ENCODE measurements around the gene LBX1. TPM values are rescaled to one million over a fixed set of nuclear protein-coding genes. Genes with fewer than 3 reads are reported as not detected.

Gene LBX1
- total RNA-seq, 1 donor from 2014 or later, result 0.24 TPM

DNA sequence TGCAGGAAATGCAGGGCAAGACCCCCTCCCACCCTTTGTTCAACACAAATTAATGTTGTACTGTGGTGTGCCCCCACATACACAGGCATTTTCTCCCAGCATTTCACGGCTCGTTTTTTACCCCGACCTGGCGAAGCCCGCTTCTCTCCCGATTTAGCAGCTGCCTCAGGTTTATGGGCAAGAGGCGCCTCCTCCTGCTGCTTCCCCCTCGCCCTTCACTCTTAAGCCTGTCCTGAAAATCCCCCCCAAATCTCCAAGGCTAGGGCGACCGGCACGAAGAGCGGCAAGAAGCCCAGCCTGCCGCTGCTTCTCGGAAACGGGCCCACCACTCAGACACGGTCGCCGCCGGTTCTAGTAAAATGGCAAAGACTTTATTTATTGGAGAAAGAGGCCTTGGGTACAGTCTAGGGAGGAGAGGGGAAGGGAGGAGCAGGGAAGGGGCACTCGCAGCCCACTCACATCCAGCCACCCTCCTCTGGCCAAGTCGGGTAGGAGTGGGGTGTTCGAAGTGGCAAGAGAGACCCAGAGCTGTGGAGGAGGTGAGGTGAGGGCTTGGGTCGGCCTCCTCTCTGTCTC is 3.3 kb downstream of the LBX1 start:
- DNase-seq (ENCODE audit: low spot score), result no peak

DNA sequence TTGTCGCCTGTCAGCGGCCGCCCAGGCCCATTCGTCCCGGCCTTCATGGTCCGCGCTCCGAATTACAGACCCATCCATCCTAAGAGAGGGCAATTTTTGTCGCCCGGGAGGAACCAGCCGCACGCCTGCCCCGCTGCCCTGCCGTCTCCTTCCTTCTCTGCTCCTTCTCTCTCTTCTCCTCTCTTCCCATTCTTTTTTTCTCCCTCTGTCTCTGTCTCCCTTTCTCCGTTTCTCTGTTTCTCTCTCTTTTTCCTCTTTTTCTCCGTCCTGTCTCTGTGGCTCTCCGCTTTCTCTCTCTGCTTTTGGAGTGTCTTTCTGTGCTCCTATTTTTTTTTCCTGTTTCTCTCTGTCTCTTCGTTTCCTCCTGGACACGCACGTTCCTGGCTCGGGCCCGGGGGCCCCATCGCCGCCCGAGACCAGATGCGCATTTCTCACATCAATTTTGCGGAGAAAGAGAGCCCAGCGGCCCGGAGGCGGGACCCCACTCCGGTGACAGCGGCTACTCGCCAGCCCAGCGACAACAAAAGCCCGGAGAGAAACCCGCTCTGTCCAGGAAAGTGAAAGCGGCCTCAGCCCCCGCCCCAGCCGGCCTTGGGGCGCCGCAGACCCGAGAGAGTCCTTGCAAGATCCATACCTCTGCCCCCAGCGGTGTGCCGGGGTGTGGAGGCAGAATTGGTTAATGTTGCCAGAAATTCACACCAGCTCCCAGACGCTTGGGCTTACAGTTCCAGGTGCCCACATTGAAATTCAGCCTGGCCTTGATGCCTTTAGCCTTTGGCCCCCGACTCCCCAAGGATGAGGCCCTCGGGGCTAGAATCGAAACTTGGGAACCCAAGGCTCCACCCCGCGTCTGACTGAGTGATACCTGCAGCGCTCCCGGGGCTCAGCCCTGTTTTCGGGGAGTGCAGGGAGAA is 4.1 kb downstream of the LBX1 start:
- DNase-seq (ENCODE audit: low spot score), result no peak

DNA sequence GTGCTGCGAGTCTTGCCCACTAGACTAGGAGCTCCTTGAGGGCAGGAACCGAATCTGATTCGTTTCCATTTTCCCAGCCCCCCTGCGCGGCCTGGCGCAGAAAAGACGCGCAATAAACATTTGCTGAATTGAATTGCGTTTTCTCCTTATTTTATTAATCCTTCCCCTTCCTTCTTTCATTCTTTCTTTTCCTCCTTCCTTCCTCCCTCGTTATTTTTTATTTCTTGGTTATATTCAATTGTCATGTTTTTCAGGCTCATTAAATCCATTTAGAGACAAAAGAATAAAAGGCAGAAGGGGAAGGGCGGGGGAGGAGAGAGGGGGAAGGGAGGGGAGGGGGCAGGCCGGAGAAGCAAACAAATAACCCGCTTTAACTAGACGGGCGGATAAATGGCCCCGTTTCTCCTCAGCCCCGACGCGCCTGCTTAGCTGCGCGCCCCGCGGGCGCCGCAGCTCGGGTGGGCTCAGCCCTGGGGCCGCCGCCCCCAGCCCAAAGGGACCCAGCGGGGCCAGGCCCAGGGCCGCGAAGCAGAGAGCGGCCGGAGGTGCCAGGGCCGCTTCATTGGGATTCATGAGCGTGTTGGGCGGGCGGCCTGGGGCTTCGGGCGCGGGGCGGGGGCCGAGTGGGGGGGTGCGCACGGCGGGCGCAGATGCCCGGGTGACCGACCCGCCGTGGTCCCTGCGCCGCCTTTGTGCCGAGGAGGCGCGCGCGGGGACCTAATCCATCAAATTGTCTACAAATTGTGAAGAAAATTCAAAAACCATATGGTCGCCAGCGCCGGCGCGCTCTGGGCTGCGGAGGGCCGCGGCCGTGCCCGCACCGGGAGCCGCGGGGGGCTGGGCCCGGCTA is 5.0 kb downstream of the LBX1 start:
- no peak for DNase-seq (ENCODE audit: low spot score)

- DNase-seq (ENCODE audit: low spot score), result no peak
Measured at GRCh38 chr10:101223274-101224059, 5.8 kb downstream of the LBX1 start.

DNA sequence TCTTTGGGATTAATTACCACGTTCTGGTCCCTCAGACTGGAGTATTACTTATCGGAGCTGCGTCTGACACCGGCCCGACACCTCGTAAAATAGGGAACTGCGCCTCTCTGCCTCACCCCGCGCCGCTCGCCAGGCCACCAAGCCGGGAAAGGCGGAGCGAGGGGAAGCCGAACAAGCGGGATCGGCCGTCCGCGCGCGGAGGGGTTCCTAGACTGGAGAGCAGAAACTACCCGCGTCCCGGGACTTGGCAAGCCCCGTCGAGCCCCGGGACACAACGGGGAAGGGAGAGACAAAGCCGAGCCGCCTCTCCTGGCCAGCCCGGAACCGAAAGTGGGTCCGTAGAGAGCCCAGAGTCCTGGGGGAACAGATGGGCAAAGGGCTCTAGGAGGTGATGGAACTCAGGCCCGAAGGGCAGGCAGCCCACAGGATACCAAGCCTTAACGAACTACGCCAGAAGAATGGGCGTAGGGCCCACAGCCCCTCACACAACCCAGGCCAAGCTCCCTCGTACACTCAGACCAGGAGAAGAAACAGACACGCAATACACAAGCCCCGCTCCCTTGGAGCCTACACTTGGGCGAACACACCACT is 6.5 kb downstream of the LBX1 start:
- DNase-seq (ENCODE audit: low spot score), result no peak

GRCh38 chr10:101221963-101222531 is 7.2 kb downstream of the LBX1 start:
- no peak for DNase-seq (ENCODE audit: low spot score)

DNA sequence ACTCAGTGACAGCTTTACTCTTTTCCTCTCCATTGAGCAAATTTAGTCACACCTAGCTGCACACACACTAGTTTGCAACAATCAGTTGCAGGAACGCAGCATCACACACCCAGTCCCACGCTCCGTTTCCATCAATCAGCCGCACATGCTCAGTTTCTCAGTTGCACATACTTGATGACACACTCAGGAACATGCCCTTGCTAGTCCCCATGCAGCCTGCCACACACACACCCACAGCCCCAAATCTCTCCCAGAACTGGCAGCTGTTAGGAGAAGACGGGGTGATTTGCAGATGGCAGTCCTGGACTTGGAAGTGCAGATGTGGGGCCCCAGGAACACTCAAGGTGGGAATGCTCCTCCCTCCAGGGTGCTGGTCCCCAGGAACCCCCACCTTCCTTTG is 7.7 kb downstream of the LBX1 start:
- DNase-seq (ENCODE audit: low spot score), result no peak

DNA sequence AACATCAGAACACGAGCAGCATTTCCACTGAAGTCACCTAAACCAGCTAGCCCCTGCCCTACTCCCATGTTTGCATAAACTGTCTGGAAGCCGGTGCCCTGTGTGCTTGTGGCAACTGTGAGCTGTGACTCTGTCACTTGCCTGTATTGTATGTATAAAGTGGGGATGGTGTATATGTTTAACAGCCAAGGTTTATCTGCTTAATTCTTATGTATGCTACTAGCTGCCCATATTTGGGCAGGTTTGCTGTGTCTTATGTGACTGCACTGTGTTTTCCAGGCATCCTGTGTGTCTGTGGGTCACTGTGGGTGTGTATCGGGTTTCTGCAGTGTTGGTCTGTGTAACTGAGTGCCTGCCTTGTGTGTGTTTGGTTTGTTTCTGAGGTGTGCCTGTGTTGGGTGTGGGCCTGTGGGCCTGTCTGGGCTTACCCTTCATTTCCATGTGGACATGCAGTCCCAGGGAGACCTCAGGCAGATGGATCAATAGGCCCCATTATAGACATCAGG is 9.3 kb downstream of the LBX1 start:
- no peak for DNase-seq (ENCODE audit: low spot score)

- DNase-seq (ENCODE audit: low spot score), result no peak
Measured at GRCh38 chr10:101219139-101219945, 9.9 kb downstream of the LBX1 start.

- DNase-seq (ENCODE audit: low spot score), result no peak
Measured at GRCh38 chr10:101218351-101219138, 10.7 kb downstream of the LBX1 start.

DNA sequence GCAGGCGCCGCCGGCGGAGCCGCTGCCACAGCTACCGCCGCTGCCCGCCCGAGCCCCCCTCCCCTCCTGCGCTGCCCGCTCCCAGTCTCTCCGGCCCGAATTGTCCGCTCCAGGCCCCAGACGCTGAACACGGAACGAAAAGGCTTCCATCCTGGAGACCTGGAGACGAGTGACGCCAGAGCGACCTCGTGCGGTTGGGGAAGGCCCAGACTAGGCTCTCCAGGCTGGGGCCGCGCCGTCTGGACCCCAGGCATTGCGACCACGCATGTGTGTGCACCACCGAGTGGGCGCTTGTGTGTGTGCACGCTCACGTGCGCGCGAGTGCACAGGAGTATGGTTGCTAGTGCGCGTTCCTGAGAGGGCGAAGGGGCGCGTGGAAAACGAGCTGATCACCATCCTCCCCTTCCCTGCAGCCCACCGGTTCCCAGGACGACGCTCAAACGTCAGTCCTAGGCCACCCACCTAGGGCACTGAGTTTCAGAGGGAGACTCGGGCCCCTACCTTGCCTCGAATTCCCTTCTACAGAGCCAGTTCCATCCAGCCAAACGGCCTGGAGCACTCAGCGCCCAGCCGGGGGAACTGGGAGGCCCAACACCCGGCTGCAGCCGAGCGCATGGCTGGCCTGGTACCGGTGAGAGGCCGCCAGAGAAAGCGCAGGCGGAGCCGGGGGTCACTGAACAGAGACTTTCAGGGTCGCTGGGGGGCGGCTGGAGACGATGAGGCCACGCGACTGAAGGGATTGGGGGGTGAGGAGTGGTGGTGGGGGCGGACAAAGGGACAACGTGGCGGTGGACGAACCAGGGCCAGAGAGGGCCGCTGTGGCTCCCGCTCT is 11.6 kb downstream of the LBX1 start:
- DNase-seq (ENCODE audit: low spot score), result peak; percentile 43

DNA sequence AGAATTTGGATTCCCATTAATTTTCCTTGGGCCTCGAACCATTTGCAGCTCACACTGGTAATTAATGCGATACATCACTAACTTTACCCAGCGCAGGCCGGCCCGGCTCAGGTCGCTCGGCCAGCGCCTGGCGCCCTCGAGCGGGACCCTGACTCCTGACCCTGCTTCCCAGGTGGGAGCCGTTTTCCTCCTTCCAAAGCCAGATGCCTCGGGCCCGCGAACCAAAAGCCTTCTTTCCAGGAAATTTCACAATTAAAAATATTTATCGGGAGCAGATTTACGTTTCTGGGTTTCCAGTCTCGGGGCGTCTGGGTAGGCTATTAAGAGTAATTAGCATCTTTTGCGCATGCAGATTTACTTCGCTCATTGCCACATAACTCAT is 12.2 kb downstream of the LBX1 start:
- no peak for DNase-seq (ENCODE audit: low spot score)

GRCh38 chr10:101216207-101217043 is 12.8 kb downstream of the LBX1 start:
- no peak for DNase-seq (ENCODE audit: low spot score)

GRCh38 chr10:101215397-101216206 is 13.7 kb downstream of the LBX1 start:
- DNase-seq (ENCODE audit: low spot score), result no peak

DNA sequence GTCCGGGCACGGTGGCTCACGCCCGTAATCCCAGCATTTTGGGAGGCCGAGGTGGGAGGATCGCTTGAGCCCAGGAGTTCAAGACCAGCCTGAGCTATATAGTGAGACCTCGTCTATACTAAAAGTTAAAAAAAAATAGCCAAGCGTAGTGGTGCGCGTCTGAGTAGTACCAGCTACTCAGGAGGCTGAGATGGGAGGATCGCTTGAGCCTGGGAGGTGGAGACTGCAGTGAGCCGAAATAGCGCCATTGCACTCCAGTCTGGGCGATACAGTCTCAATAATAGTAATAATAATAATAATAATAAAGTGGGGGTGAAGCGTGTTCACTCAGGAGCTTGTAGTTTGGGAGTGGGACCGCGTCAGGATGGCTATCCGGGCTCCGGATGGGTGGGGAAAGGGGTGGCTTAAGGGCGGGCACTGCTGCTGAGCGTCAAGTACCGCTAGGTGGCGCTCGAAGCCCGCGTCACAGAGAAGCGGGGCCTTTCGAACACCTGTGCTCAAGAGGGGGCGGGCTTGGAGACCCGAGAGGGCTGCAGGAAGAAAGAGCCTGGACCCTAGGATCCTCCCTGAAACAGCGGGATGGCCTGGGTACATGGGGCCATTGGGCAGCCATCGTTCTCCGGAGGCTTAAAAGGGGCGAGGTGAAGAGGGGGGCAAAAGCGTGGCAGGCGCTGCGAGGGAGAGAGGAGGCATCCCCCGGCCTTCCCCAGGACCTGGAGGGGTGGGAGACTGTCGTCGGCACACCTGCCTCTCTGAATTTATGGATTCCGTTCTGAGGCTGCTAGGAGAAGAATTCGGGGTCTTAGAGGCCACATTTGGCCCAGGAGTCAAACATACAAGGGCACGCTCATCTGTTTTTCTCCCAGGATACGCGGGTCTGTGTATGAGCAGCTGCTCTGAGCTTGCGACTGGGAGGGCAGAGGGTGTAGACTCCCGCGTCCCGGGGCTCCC is 14.5 kb downstream of the LBX1 start:
- peak; percentile 42 for DNase-seq (ENCODE audit: low spot score)
